GM10847 (cell line): ENCODE measurements around the gene OR4D2.

Source experiments
- POLR2A ChIP-seq: IDR thresholded peaks from 2 replicates; pipeline ENCODE4 v1.6.1; 2011; ENCODE audit not compliant: insufficient read length; ENCODE audit errors: extremely low read depth

The OR4D2 gene

DNA sequence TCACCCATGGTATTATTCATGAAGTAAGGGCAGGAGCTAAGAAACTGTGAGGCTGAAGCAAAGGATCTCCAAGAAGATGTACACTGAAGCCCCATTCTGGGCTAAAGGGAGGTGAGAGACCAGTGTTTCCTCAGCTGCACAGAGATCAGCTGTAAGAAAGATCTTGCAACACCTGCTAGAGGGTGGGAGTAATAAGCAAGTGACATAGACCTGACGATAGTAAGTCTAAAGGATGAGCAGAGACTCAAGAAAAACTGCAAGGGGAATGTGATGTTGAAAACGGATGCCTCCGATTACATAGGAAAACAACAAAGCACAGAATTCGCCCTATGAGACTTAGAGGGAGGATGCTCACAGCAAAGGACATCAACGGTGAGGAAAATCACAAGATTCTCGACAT, at the start of gene OR4D2:
Gene OR4D2 (plus strand): TSS at position 301 of the 400 bp plus-strand sequence. CDS start 2,674 bp downstream, outside the sequence.
- no peak for TF ChIP-seq POLR2A

DNA sequence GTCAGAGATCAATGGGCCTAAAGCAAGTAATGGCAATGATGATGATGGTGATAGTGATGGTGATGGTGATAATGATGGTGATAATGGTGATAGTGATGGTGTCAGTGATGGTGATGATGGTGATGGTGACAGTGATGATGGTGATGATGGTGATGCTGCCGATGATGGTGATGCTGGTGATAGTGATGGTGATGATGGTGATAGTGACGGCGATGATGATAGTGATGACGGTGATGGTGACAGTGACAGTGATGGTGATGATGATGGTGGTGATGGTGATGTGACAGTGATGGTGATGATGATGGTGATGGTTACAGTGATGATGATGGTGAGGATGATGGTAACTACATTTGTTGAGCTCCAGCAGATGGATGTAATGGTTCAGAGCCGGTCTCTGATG, 49.4 kb upstream of the OR4D2 start:
- TF ChIP-seq POLR2A = no peak

DNA sequence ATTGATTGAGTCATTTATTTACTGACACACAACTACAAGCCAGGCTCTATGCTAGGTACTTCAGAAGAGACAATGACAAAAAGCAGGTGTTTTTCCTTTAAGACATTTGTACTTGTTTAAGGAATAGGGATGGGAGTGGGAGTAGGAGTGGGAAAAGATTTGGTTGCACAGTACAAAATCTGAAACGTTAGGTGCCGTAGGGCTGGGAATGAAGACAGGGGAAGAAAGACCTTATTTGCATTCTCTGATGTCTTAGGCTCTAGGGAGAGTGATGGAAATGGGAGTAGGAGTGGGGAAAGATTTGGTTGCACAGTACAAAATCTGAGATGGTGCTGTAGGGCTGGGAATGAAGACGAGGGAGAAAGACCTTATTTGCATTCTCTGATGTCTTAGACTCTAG, 47.3 kb upstream of the OR4D2 start:
- no peak for TF ChIP-seq POLR2A

DNA sequence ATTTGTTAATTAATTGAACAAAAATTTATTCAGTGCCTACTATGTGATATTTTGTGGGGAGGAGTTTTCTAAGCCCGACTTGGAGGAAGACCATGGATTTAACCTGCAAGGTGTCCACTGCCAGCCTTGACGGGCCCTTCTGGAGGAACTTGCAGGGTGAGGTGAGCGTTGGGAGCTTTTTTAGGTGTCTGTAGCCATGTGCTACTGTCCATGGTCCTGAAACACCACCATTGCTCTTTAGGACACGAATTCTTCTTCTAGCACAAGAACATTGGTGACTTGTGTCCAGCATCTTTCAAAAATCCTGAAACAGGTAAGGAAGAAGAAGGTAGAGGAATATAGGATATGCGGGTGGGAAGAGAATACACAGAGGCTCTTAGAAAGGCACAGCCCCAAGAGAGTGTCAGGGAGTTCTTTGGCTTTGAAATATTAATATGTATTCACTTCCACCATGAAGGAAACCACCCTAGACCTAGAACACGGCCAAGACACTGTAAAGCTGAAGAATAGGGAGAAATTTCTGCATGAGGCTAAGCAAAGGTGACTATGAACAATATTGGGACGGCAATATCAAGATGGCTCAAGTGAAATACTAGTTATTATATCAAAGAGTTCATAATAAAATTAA, 46.5 kb upstream of the OR4D2 start:
- no peak for TF ChIP-seq POLR2A

DNA sequence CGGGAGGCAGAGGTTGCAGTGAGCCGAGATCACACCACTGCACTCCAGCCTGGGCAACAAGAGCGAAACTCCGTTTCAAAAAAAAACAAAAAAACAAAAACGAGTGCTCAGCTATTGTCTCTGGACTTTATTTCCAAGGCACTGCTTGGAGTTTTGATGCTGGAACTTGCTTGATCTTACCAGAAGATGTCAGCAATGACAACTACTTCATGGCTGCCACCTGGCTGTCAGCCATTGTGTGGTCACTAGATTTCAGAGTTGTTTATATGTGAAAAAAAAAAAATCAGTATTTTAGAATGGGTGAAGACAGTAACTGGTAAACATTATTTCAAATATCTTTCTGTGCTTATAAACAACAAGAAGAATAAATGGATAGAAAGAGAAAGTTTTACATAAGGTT, 44.9 kb upstream of the OR4D2 start:
- no peak for TF ChIP-seq POLR2A

DNA sequence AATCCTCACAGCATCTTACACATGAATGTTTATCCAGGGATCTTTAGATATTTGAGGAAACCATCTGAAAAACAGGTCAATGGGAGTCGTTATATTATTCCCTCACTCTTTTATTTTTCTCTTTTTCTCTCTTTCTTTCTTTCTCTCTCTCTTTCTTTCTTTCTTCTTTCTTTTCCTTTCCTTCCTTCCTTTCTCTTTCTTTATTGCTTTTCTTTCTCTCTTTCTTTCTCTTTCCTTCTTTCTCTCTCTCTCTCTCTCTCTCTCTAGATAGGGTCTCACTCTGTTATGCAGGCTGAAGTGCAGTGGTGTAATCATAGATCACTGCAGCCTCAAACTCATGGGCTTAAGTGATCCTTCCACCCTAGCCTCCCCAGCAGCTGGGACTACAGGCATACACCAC, 38.9 kb upstream of the OR4D2 start:
- no peak for TF ChIP-seq POLR2A

DNA sequence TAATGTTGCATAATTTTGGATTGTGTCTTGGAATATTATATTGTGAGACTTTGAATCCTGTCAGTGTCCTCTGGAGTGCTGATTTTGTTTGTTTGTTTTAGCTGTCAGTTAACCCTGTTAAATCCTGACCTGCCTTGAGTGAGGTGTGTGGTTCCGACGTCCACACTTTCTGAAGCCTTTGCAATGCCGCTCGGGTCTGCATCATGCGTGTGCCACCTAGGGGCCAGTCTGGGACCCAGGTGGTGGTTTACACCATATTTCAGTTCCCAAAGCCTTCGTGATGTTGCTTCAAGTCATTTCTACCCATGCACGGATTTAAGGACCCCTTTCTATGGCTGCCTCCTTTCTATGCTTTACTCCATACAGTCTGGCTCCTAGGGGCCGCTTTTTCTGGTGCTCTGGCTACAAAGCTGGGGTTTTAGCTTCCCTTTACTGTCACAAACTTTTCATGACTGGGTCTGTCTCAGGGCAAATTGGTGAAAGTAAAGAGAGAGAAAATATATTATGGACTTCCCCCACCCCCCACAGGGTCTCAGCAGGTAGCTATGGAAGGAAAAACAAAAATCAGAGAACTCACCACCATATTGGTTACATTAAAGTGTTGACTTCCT, 30.0 kb upstream of the OR4D2 start:
- no peak for TF ChIP-seq POLR2A

- TF ChIP-seq POLR2A = no peak
These were observed 25.3 kb upstream of the OR4D2 start for GRCh38 chr17:58141505-58141904.

GRCh38 chr17:58144801-58145200, 22.0 kb upstream of the OR4D2 start:
- TF ChIP-seq POLR2A = no peak

- no peak for TF ChIP-seq POLR2A
These were observed 18.8 kb upstream of the OR4D2 start, which contains the start of gene OR4D1 for GRCh38 chr17:58147930-58148434. Gene OR4D1 (plus strand): TSS chr17:58148384. CDS start chr17:58155154, 6,770 bp downstream.

GRCh38 chr17:58148609-58149008, 18.2 kb upstream of the OR4D2 start:
- no peak for TF ChIP-seq POLR2A

DNA sequence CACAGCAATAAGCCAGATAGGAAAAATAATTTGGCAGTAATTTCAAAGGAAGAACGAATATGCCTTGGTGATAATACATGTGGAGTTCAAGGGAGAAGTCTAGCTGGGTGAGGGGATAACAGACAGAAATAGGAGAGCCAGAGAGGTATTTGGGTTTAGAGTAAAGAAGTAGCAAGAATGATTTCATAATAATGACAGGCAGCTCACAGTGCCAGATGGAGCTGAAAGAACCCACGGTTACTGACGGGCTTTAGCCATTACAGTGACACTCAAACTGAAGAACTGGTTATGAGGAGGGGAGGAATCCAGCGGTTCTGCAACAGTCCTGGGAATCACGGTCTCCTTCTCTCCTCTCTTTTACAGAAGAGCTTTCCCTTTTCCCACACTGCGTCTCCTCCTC, 16.4 kb upstream of the OR4D2 start:
- no peak for TF ChIP-seq POLR2A

DNA sequence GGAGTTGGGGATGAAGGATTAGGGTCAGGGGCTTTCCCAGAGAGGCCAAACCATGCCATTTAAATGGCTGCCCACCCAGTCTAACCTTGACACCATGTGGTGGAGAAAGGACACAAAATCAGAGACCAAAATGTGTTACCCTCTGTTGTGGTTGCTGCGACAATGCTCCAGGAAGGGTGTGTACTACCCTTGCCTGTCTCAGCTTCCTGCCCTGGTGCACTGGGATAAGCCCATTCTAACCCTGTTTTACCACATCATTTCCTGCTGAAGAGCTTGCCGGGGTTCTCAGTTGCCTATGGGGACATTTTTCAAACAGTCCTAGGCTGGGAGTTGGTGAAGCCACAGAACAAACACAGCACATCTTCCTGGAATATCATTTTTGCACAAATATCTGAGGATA, 13.7 kb upstream of the OR4D2 start:
- TF ChIP-seq POLR2A = no peak

DNA sequence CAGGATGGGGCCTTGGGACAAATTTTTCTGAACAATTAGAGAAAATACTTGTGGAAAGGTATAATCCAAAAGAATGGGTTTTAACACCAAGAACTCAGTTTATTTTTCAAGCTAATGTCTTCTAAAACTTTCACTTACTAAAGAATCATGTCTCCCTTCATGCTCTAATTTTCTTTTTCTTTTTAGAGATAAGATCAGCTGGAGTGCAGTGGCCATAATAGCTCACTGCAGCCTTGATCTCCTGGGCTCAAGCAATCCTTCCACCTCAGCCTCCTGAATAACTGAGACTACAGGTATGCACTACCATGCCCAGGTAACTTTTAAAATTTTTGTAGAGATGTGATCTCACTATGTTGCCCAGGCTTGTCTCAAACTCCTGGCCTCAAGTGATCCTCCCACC, 13.1 kb upstream of the OR4D2 start:
- no peak for TF ChIP-seq POLR2A

DNA sequence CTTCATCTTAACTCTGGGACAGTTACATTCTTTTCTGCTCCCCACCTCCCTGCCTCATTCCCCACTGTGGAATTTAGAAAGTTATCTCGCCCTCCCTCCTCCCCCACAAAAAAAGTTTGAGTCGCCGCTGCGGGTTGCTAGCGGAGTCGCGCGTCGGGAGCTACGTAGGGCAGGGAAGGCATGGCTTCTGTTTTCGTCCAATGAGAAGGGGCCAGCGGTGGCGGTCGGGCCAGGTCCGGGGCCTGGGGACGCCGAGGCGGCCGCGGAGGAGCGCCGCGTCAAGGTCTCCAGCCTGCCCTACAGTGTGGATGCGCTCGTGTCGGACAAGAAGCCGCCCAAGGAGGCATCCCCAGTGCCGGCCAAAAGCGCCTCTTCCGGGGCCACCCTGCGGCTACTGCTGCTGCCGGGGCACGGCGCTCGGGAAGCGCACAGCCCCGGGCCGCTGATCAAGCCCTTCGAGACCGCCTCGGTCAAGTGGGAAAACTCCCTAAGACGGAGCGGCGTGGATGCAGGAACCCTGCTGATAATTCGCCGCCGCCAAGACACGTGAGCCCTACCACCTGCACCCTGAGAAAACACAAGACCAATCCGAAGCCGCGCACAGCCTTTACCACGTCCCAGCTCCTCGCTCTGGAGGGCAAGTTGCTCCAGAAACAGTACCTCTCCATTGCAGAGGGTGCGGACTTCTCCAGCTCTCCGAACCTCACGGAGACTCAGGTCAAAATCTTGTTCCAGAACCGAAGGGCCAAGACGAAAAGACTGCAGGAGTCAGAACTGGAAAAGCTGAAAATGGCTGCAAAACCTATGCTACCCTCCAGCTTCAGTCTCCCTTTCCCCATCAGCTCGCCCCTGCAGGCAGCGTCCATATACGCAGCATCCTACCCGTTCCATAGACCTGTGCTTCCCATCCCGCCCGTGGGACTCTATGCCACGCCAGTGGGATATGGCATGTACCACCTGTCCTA, 9.7 kb upstream of the OR4D2 start:
- TF ChIP-seq POLR2A = no peak

DNA sequence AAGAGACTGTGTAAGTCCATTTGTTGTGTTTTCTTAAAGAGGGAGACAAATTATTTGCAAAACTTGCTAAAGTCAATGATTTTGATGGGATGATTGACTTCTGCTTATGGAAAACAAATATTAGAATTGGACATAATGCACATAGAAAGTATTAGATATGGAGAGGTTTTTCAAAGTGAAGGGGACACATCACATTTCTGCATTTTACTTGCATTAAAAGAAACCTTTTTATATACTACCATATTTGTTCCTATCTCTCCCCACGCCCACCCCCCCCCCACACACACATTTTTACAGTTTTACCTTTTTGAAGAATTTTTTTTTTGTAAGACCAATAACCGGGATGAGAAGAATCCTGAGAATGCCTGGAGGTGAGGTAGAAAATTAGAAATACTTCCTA, 8.6 kb upstream of the OR4D2 start:
- TF ChIP-seq POLR2A = no peak
